ENCODE results near the gene TMEM204. TPM values are rescaled to one million over a fixed set of nuclear protein-coding genes. Genes with fewer than 3 reads are reported as not detected.

Gene TMEM204
- total and polyA plus RNA-seq, 9 donors = 6.5 to 35.5 (median 13.8) TPM

GRCh38 chr16:1500465-1501150, 32.9 kb upstream of the TMEM204 start:
- TF ChIP-seq POLR2A (IDR thresholded peaks at IDR 0.05) (no peak), EP300 (IDR thresholded peaks at IDR 0.05) (no peak), CTCF (IDR thresholded peaks at IDR 0.05) (no peak)
- WGBS, 3 donors = 89 to 94% (median 93%) methylated on average over 30 to 44 of the region's 44 CpGs
- H3K27ac ChIP-seq = no peak overlapping the region
- no peaks in the 10 kb centered on the region for H3K9me3 ChIP-seq
- no peaks in the 10 kb centered on the region for H3K36me3 ChIP-seq
- H3K27me3 ChIP-seq = no peaks in the 10 kb centered on the region
- peak in 2 of 5 donors; percentile 18 to 27 for DNase-seq
- intact Hi-C loops (cut with DNase I) = no loop called here
- no peaks in the 10 kb centered on the region for H3K4me1 ChIP-seq (ENCODE audit: insufficient read depth)
- H3K4me3 ChIP-seq = no peak overlapping the region

GRCh38 chr16:1501630-1502029, 31.8 kb upstream of the TMEM204 start:
- H3K4me3 ChIP-seq = no peak overlapping the region
- intact Hi-C loops (cut with DNase I) = no loop called here

GRCh38 chr16:1502092-1503004, 31.1 kb upstream of the TMEM204 start:
- no peaks in the 10 kb centered on the region for H3K4me1 ChIP-seq (ENCODE audit: insufficient read depth)
- WGBS, 3 donors = 94 to 95% (median 94%) methylated on average over 25 to 42 of the region's 42 CpGs
- H3K36me3 ChIP-seq = no peaks in the 10 kb centered on the region
- H3K27me3 ChIP-seq = no peaks in the 10 kb centered on the region
- TF ChIP-seq CTCF (IDR thresholded peaks at IDR 0.05) (no peak), EP300 (IDR thresholded peaks at IDR 0.05) (no peak), POLR2A (IDR thresholded peaks at IDR 0.05) (no peak)
- DNase-seq = no peak
- no peak overlapping the region for H3K27ac ChIP-seq
- intact Hi-C loops (cut with DNase I) = no loop called here
- H3K4me3 ChIP-seq = no peak overlapping the region
- H3K9me3 ChIP-seq = no peaks in the 10 kb centered on the region

More at GRCh38 chr16:1501630-1502029, 31.8 kb upstream of the TMEM204 start:
- peak in 1 of 5 donors; percentile 12 for DNase-seq
- TF ChIP-seq EP300 (IDR thresholded peaks at IDR 0.05) (no peak), CTCF (IDR thresholded peaks at IDR 0.05) (no peak), POLR2A (IDR thresholded peaks at IDR 0.05) (no peak)
- WGBS, 3 donors = 93 to 95% (median 95%) methylated on average over 23 of the region's 23 CpGs
- Histone ChIP-seq H3K9me3 (no peaks in the 10 kb centered on the region), H3K27ac (no peak overlapping the region), H3K36me3 (no peaks in the 10 kb centered on the region), H3K27me3 (no peaks in the 10 kb centered on the region), H3K4me1 (ENCODE audit: insufficient read depth) (no peaks in the 10 kb centered on the region)

GRCh38 chr16:1503110-1503955, 30.1 kb upstream of the TMEM204 start:
- no peak for DNase-seq
- Histone ChIP-seq H3K4me1 (ENCODE audit: insufficient read depth) (no peaks in the 10 kb centered on the region), H3K4me3 (no peak overlapping the region), H3K9me3 (no peaks in the 10 kb centered on the region), H3K27ac (no peak overlapping the region), H3K27me3 (no peaks in the 10 kb centered on the region), H3K36me3 (no peaks in the 10 kb centered on the region)
- TF ChIP-seq POLR2A (IDR thresholded peaks at IDR 0.05) (no peak), CTCF (IDR thresholded peaks at IDR 0.05) (no peak), EP300 (IDR thresholded peaks at IDR 0.05) (no peak)
- intact Hi-C loops (cut with DNase I) = no loop called here
- 94 to 96% (median 95%) methylated on average over 37 of the region's 37 CpGs for WGBS, 3 donors

All from ovary (tissue), 9 donors.